Transverse colon (tissue), 4 donors: ENCODE measurements around the gene DOCK2.

Source experiments
- CTCF ChIP-seq, 5 experiments: fragments of 200-600 bp in 3 of 5; fragments of 450-650 bp in 2 of 5; sonication (generic) in 3 of 5; IDR thresholded peaks; 1 replicate in 2 of 5; 2 replicates in 3 of 5; pipeline ENCODE4 v1.5.1; 2016 to 2017; ENCODE audit warnings: antibody characterized with exemption in 5 of 5, inconsistent platforms in 3 of 5, mild to moderate bottlenecking in 2 of 5, moderate library complexity in 1 of 5
- POLR2A ChIP-seq: fragments of 450-650 bp; IDR thresholded peaks from one replicate; pipeline ENCODE4 v1.6.1; 2016; ENCODE audit warnings: antibody characterized with exemption, mild to moderate bottlenecking, moderate library complexity
- POLR2AphosphoS5 ChIP-seq, 3 donors: sonication (generic); formaldehyde crosslinking; IDR thresholded peaks; one replicate each; pipeline ENCODE4 v1.6.1; 2016; ENCODE audit warnings: antibody characterized with exemption in 3 of 3

GRCh38 chr5:170110403-170111087 lies 473.5 kb downstream of the DOCK2 start:
- TF ChIP-seq POLR2A = no peak
- TF ChIP-seq CTCF (IDR thresholded peaks at IDR 0.05) = no peak
- TF ChIP-seq POLR2AphosphoS5 (IDR thresholded peaks at IDR 0.05) = no peak
